Renal pelvis (tissue), 4 donors: ENCODE data around the gene TRIM73. TPM values are rescaled to one million over a fixed set of nuclear protein-coding genes. Genes with fewer than 3 reads are reported as not detected.
"Not testable (repeated sequence)": the region's sequence is repeated elsewhere in the genome, so short reads cannot be mapped to it uniquely, and the experiment has no call there.

ENCODE experiments used
- DNase-seq: peaks from one replicate; pipeline ENCODE4 v3.0.0-alpha.2; 2013
- polyA plus RNA-seq, 3 donors: library from polyadenylated mRNA; unstranded; fragments of 120-200 nt; gene quantifications; one replicate each; pipeline ENCODE4 v1.2.1, GENCODE V29; 2013; ENCODE audit not compliant: insufficient read length in 3 of 3

Gene TRIM73
- polyA plus RNA-seq, 3 donors = 4.2 to 10.7 (median 6.7) TPM

- not testable (repeated sequence) for DNase-seq
These were observed 19.4 kb downstream of the TRIM73 start for GRCh38 chr7:75414708-75415427.

DNA sequence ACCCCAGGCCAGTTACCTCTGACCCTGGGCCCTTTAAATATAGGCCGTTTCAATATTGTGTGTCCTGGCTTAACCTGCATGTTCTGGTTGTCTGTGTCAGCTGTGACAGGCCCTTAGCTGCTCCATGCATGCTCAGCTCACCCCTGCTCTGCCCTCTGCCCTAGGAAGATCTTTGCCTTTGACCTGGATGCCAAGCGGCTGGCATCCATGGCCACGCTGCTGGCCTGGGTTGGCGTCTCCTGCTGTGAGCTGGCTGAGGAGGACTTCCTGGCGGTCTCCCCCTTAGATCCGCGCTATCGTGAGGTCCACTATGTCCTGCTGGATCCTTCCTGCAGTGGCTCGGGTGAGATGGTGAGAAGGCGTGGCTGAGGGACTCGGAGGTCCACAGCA, 20.0 kb downstream of the TRIM73 start:
- DNase-seq = not testable (repeated sequence)

DNA sequence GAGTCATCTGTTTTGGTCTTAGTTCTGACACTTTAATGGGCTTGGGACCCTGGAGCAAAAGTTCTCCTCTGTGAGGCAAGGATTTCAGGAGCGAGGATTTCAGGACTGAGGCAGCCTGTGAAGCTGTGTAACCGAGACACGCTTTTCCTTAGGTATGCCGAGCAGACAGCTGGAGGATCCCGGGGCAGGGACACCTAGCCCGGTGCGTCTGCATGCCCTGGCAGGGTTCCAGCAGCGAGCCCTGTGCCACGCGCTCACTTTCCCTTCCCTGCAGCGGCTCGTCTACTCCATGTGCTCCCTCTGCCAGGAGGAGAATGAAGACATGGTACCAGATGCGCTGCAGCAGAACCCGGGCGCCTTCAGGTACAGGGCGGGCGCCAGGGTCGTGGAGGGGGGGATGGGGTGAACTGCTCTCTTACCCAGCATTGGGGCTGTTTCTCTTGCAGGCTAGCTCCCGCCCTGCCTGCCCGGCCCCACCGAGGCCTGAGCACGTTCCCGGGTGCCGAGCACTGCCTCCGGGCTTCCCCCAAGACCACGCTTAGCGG, 20.5 kb downstream of the TRIM73 start:
- not testable (repeated sequence) for DNase-seq

DNA sequence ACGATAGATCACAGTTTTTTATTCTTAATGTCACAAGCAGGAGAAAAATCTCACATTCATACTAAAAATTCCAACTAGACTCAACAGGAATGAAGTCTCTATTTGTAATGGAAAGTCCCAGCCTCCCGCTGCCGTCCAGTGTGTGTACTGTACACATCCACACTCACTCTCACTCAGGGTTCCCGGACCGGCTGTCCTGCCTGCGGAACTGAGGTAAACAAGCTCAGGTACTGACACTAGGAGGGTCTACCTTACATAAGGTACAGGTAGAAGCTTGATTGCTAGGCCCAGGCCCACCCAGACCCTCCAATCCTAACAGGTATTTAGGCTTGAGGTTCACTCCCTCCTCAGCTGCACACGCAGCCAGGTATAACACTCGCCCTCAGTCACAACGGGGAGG, 21.4 kb downstream of the TRIM73 start:
- not testable (repeated sequence) for DNase-seq

DNA sequence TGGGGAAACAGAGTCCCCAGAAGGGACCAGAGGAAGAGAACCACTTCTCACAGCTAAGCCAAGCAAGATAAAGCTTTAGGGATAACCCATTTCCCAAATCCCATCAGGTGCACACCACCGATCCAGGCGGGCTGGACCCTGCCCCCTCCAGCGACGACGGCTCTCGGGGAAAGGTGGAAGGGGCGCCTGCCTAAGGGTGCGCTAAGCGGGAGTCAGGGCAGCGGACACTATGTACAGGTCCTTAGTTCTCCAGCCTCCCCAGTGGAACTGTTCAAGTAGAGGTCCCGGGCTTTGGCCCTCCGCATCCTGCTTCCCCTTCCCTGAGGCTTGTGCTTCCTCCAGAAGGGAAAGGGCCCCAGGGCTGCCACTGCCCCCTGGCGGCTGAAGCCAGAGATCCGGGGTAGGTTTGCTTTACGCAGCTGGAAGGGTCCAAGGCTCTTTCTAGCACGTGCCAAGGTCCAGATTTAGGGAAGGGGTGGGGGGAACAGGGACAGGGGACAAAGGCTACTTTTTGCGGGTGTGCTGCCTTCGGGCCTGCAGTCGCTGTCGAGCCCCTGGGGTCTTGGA, 22.9 kb downstream of the TRIM73 start:
- not testable (repeated sequence) for DNase-seq

GRCh38 chr7:75419210-75419609, 23.8 kb downstream of the TRIM73 start:
- DNase-seq = not testable (repeated sequence)

GRCh38 chr7:75419693-75420092, 24.3 kb downstream of the TRIM73 start:
- not testable (repeated sequence) for DNase-seq

DNA sequence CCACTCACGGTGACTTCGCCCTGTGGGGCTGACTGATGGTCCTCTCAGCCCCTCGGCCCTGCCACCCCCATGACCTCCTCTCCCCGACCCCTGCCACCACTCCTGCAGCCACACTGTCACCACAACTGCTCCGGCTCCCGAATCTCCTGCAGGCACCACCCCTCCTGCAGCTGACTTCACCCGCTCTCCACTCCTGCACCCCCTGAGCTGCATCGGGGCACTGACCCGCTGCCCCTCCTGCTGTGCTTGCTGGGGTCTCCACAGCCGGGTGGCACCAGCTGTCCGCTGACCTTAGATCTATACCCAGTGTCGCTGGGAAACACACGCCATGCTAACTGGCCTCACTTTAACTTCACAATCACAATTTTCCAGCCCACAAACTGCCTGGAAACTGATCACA, 24.7 kb downstream of the TRIM73 start:
- DNase-seq = not testable (repeated sequence)

DNA sequence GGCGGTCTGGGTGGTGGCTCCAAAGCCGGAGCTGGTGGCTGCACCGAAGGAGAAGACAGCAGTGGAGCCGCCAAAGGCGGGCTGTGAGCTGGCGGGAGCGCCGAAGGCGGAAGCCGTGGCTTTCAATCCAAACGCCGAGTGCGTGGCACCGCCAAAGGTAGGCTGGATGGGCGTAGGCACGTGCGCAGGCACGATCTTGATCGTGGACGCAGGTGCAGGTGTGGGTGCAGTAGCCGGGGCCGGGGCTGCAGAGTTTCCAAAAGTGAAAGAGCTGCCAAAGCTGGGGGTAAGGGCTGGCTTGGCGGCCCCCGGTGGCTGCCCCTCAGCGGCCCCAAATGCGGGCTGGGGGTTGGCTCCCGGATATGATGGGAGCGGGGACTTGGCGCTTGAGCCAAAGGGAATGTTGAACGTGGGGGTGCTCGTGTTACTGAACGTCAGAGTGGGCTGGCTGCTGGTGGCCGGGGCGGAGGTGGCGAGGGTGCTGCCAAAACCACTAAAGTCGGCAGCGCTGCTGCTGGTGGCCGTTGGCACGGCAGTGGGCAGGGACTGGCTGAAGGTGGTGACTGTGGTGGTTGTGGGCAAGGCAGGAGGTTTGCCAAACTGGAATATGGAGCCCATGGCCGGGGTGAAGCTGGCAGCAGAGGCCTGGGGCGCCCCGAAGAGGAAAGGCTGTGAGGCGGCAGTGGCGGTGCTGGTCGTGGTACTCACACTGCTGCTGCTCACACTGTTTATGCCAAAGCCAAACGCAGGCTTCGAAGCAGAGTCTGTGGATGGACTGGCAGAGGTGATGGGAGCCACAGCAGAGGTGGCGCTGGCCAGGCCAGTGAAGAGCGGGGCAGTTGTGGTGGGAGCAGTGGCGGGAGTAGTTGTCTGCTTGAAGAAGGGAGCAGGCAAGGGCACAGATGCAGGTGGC, 26.6 kb downstream of the TRIM73 start:
- DNase-seq = not testable (repeated sequence)

DNA sequence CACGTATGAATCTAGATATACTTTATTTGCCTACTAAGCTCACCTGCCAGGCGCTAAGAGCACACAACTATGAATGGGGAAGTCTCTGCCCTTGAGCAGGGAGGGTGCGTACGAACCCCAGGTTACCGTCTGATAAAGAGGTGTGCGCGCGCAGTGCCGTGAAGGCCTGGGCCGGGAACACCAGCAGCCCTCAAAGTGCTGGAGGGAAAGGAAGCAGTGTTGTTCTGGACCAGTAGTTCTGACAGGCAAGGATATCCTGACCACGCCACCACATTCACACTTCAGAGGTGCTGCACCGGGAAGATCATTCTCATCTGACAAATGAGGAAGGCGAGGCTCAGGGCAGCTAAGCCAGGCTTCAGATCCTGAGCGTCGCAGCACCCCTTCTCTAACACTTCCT, 28.1 kb downstream of the TRIM73 start:
- DNase-seq = not testable (repeated sequence)

GRCh38 chr7:75439000-75439399, 43.6 kb downstream of the TRIM73 start:
- DNase-seq = not testable (repeated sequence)

DNA sequence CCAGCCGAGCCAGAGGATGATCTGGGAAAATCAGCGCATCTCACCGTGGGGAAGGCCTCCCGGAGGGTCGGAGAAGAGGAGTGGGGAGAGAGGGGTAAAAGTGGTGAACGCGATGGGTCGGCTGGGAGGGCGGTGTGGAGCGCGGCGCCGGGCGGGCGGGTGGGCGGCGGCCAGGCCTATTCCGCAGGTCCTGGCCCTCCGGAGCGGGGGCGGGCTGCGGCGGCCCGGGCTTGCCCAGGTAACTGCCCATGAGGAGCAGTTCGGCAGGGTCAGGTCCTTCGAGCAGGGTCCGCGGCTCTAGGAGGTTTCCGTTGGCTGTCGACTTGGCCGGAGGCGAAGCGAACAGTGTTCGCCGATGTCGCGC, 46.7 kb downstream of the TRIM73 start:
- DNase-seq = not testable (repeated sequence)

DNA sequence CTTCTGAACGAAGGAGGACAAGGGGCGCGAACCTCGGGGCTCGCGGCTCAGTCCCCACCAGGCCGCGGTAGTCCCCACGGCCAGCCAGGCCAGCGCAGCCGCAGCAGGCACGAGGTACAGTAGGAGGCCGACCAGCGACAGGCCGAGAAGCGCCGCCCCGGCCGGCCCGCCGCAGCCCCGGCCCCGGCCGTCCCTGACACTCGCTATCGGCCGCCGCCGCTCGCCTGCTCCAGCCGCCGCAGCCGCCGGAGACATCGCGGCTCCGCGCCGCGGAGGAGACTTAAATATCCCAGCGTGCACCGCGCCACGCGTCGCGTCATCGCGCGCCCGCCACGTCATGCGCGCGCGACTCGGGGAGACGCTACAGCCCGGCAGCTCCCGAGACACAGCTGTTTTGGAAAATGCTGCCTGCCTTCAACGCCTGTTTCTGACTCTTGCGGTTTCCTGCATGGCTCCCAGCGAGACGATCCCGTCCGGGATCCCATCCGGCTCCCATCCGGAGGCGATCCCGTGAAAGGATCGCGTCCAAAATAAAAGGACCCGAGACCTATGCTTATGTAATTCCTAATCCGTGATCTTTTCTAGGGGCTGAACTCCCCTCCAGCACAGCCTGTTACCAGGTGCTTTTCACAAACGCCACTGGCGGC, 47.2 kb downstream of the TRIM73 start:
- not testable (repeated sequence) for DNase-seq

DNA sequence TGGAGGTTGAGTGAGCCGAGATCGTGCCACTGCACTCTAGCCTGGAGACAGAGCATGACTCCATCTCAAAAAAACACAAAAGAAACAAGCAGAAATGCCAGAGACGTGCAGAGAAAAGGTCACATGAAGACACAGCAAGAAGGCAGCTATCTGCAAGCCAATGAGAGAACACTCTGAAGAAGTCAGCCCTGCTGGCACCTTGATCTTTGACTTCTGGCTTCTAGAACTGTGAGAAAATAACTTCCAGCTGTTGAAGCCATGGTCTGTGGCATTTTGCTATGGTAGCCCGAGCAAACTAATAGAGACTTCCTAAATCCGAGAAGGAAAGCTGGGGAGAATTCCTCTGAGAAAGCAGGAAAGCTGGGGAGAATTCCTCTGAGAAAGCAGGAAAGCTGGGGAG, 54.5 kb downstream of the TRIM73 start:
- not testable (repeated sequence) for DNase-seq

DNA sequence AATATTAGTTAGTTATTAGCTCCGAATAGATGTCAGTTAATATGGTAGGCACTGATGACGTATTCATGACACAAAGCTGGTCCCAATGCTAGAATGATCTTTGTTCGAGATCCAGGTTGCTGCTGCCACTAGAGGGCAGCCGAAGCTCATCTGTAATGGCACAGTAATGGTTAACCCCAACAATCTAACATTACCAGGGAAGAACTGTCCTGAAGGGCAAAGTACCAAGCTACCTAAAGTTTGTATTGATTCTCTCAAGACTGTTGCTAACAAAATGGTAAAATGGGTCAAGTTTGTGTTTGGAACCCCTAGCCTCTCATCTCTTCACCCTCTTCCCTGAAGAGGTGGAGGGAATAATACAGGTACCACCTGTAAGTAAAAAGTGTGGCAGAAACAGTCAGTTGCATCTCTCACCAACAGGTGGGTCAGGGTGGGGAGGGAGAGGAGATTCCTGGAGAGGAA, 57.1 kb downstream of the TRIM73 start:
- DNase-seq = not testable (repeated sequence)

Other genes with a start within 250 kb of the TRIM73 start
- 10 to 100 TPM; 49.5 to 67.3 (median 65.4) TPM for gene POM121C, start 90.7 kb downstream of the TRIM73 start, polyA plus RNA-seq
- gene SPDYE5, start 96.7 kb downstream of the TRIM73 start, polyA plus RNA-seq = 1 to 10 TPM; 1.4 to 7.7 (median 5.7) TPM